HCT116 (cell line): ENCODE results near the gene RBMXL2. TPM values are rescaled to one million over a fixed set of nuclear protein-coding genes. Genes with fewer than 3 reads are reported as not detected.

Experiments
- ATAC-seq: fragments of 200-7000 bp; cut with Tn5 transposase; 2 replicates; pipeline ENCODE4 v1.9.1; 2020; ENCODE audit warnings: mild to moderate bottlenecking, moderate library complexity
- BruUV-seq: library from RNA; stranded (reverse); fragments of 400-500 nt; replicated peaks from 2 replicates; lab custom pipeline; 2021; lab: Mats Ljungman, UMichigan
- CTCF ChIA-PET: fragments of 300-600 bp; sonication (Branson Sonifier 250); formaldehyde crosslinking; loops from one replicate; lab custom pipeline; 2021; ENCODE audit warnings: antibody characterized with exemption; lab: Charles Lee
- POLR2A ChIA-PET: fragments of 300-600, 350-600 bp; sonication (Branson Sonifier 250); formaldehyde crosslinking; loops from one replicate; lab custom pipeline; 2021; ENCODE audit warnings: antibody characterized with exemption; lab: Charles Lee
- RAD21 ChIA-PET, 2 experiments: fragments of 300-600 bp; sonication (Branson Sonifier 250); formaldehyde crosslinking; loops; one replicate each; lab custom pipeline; 2023; ENCODE audit warnings: low total read pairs in 2 of 2; ENCODE audit not compliant: uncharacterized antibody in 2 of 2, unreplicated experiment in 2 of 2, low non-redundant PET in 1 of 2; lab: Charles Lee
- DNase-seq: peaks from one replicate; pipeline ENCODE4 v3.0.0-alpha.2; 2010; ENCODE audit warnings: low read depth, low spot score
- H2AFZ ChIP-seq: fragments of 200-600 bp; shearing (Covaris generic), sonication (generic); 2 replicates; pipeline ENCODE4 v1.6.1; 2017; ENCODE audit warnings: low read depth, mixed run types, mixed read lengths, antibody characterized with exemption, low read length; ENCODE audit not compliant: poor library complexity, severe bottlenecking
- H3K27ac ChIP-seq: 2 replicates; pipeline ENCODE4 v1.5.1; 2012; ENCODE audit warnings: low read depth, low read length
- H3K27me3 ChIP-seq: fragments of 200-600 bp; sonication (generic); 2 replicates; pipeline ENCODE4 v1.6.1; 2016; ENCODE audit warnings: mixed run types, low read length, mixed read lengths; ENCODE audit not compliant: insufficient read depth
- H3K36me3 ChIP-seq, 2 experiments: fragments of 200-500 bp in 1 of 2; fragments of 200-600 bp in 1 of 2; sonication (Bioruptor generic) in 1 of 2; sonication (generic) in 1 of 2; 2 replicates each; pipeline versions ENCODE4 v1.5.1 to v1.6.1; 2014 to 2016; ENCODE audit warnings: low read length in 2 of 2, inconsistent platforms in 1 of 2, mixed read lengths in 1 of 2, mixed run types in 1 of 2; ENCODE audit not compliant: insufficient read depth in 2 of 2, control insufficient read depth in 1 of 2
- H3K4me1 ChIP-seq, 2 experiments: fragments of 200-600 bp in 1 of 2; sonication (generic) in 1 of 2; 2 replicates each; pipeline versions ENCODE4 v1.5.1 to v1.6.1; 2012 to 2017; ENCODE audit warnings: low read length in 2 of 2, inconsistent platforms in 1 of 2, mild to moderate bottlenecking in 1 of 2, mixed read lengths in 1 of 2, mixed run types in 1 of 2, moderate library complexity in 1 of 2; ENCODE audit not compliant: insufficient read depth in 2 of 2, control insufficient read depth in 1 of 2
- H3K4me2 ChIP-seq: fragments of 200-600 bp; sonication (generic); 2 replicates; pipeline ENCODE4 v1.6.1; 2017; ENCODE audit warnings: mixed run types, low read length, mixed read lengths
- H3K4me3 ChIP-seq, 2 experiments: fragments of 200-600 bp in 1 of 2; sonication (generic) in 1 of 2; replicated peaks in 1 of 2; 2 replicates each; pipeline ENCODE4 v1.5.1; 2011 to 2016; ENCODE audit warnings: low read length in 2 of 2, control low read depth in 1 of 2, low read depth in 1 of 2, mild to moderate bottlenecking in 1 of 2, mixed read lengths in 1 of 2, mixed run types in 1 of 2
- H3K79me2 ChIP-seq: fragments of 200-600 bp; sonication (generic); 2 replicates; pipeline ENCODE4 v1.6.1; 2017; ENCODE audit warnings: mild to moderate bottlenecking, mixed run types, low read length, moderate library complexity, mixed read lengths; ENCODE audit not compliant: insufficient read depth
- H3K9ac ChIP-seq: fragments of 200-600 bp; sonication (generic); 2 replicates; pipeline ENCODE4 v1.6.1; 2016; ENCODE audit warnings: low read length, mixed read lengths
- H3K9me2 ChIP-seq: fragments of 200-600 bp; sonication (generic), shearing (Covaris generic); 2 replicates; pipeline ENCODE4 v1.6.1; 2017; ENCODE audit warnings: mixed run types, mild to moderate bottlenecking, moderate library complexity; ENCODE audit not compliant: insufficient read depth
- H3K9me3 ChIP-seq, 2 experiments: fragments of 200-500 bp in 1 of 2; fragments of 200-600 bp in 1 of 2; sonication (Bioruptor generic) in 1 of 2; sonication (generic) in 1 of 2; 2 replicates each; pipeline ENCODE4 v1.6.1; 2014 to 2017; ENCODE audit warnings: low read length in 2 of 2, mixed read lengths in 2 of 2, inconsistent platforms in 1 of 2, low read depth in 1 of 2, mild to moderate bottlenecking in 1 of 2, mixed run types in 1 of 2, moderate library complexity in 1 of 2; ENCODE audit not compliant: control insufficient read depth in 1 of 2, insufficient read depth in 1 of 2
- H4K20me1 ChIP-seq: fragments of 200-600 bp; sonication (generic), shearing (Covaris generic); 2 replicates; pipeline ENCODE4 v1.6.1; 2017; ENCODE audit warnings: mixed run types, mild to moderate bottlenecking, moderate library complexity; ENCODE audit not compliant: insufficient read depth
- CEBPB ChIP-seq: IDR thresholded peaks from 2 replicates; pipeline ENCODE4 v1.6.1; 2012; ENCODE audit warnings: low read depth
- POLR2A ChIP-seq: IDR thresholded peaks from 2 replicates; pipeline ENCODE4 v1.7.0; 2011; ENCODE audit warnings: borderline replicate concordance; ENCODE audit not compliant: insufficient read depth, insufficient read length; ENCODE audit errors: extremely low read depth
- POLR2AphosphoS5 ChIP-seq: IDR thresholded peaks from 2 replicates; pipeline ENCODE4 v1.6.1; 2011; ENCODE audit warnings: mild to moderate bottlenecking, low read depth, low read length, moderate library complexity
- RAD21 ChIP-seq: IDR thresholded peaks from 2 replicates; pipeline ENCODE4 v1.6.1; 2012; ENCODE audit warnings: low read depth, mild to moderate bottlenecking
- SP1 ChIP-seq: IDR thresholded peaks from 2 replicates; pipeline ENCODE4 v1.6.1; 2012; ENCODE audit warnings: low read depth
- TCF7L2 ChIP-seq: IDR thresholded peaks from 2 replicates; pipeline ENCODE4 v1.7.0; 2011; ENCODE audit warnings: borderline replicate concordance, inconsistent platforms; ENCODE audit not compliant: insufficient read depth, insufficient read length; ENCODE audit errors: extremely low read depth
- ZFX ChIP-seq: fragments of 450-650 bp; IDR thresholded peaks from 2 replicates; pipeline ENCODE4 v1.6.1; 2017
- ZNF274 ChIP-seq: fragments of 200-500 bp; sonication (Bioruptor generic); IDR thresholded peaks from 2 replicates; pipeline ENCODE4 v1.6.1; 2014; ENCODE audit warnings: mild to moderate bottlenecking, low read depth, low read length, inconsistent platforms
- intact Hi-C: fragments of 100-400 bp; cut with micrococcal nuclease; formaldehyde crosslinking; loops from 2 replicates; pipeline ENCODE4 v1.10.0; 2022
- total RNA-seq: library from RNA; stranded (reverse); gene quantifications from one replicate; pipeline ENCODE4 v1.2.1, GENCODE V29; 2021; ENCODE audit not compliant: unreplicated experiment
- TF ChIP-seq, protein P1 (sequence below), 3 experiments: fragments of 200-600 bp in 1 of 3; sonication (generic) in 1 of 3; IDR thresholded peaks in 2 of 3; conservative IDR thresholded peaks in 1 of 3; 2 replicates each; pipeline ENCODE4 v1.5.1; 2012 to 2017; ENCODE audit warnings: low read depth in 2 of 3, low read length in 2 of 3, antibody characterized with exemption in 1 of 3, borderline replicate concordance in 1 of 3, control low read depth in 1 of 3, mild to moderate bottlenecking in 1 of 3, mixed read lengths in 1 of 3, mixed run types in 1 of 3, moderate library complexity in 1 of 3; ENCODE audit not compliant: insufficient read depth in 1 of 3
- TF ChIP-seq, protein P2 (sequence below): IDR thresholded peaks from 2 replicates; pipeline ENCODE4 v1.6.1; 2012; ENCODE audit warnings: low read depth

RBMXL2 gene
- total RNA-seq, 1 experiment from 2014 or later, result 0.12 TPM

DNA sequence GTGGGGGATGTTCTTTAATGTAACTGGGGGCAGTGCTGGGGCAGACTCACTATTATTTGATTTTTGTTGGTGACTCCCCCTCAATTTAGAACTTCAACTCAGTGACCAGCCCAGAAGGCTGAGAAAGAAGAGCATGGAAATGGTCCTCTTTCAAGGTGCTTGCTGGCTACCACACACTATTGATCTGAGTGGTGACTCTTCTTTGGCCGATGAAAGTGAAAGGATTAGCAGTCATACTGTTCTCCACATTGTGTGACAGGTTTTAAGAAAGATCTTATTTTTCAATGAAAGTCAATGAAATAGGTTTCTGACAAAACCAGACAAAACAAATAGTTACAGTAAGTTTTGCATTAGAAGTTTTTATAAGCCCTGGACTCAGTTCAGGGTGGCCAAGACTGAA is 38.6 kb upstream of the RBMXL2 start:
- TF ChIP-seq ZNF274, result no peak
- TF ChIP-seq, protein P1, sequence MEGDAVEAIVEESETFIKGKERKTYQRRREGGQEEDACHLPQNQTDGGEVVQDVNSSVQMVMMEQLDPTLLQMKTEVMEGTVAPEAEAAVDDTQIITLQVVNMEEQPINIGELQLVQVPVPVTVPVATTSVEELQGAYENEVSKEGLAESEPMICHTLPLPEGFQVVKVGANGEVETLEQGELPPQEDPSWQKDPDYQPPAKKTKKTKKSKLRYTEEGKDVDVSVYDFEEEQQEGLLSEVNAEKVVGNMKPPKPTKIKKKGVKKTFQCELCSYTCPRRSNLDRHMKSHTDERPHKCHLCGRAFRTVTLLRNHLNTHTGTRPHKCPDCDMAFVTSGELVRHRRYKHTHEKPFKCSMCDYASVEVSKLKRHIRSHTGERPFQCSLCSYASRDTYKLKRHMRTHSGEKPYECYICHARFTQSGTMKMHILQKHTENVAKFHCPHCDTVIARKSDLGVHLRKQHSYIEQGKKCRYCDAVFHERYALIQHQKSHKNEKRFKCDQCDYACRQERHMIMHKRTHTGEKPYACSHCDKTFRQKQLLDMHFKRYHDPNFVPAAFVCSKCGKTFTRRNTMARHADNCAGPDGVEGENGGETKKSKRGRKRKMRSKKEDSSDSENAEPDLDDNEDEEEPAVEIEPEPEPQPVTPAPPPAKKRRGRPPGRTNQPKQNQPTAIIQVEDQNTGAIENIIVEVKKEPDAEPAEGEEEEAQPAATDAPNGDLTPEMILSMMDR (IDR thresholded peaks at IDR 0.05 in 2 of 3, conservative IDR thresholded peaks at IDR 0.05 in 1 of 3; ENCODE audit: borderline replicate concordance in 1 of 3, insufficient read depth in 1 of 3, low read depth in 2 of 3, low read length in 2 of 3), result no peak
- H4K20me1 ChIP-seq, result no peaks in the 10 kb centered on the region
- H2AFZ ChIP-seq, result no peak overlapping the region
- BruUV-seq, result no TSS peak
- H3K27ac ChIP-seq, result no peak overlapping the region
- intact Hi-C loops, result no loop called here
- no peaks in the 10 kb centered on the region for H3K9me3 ChIP-seq
- H3K79me2 ChIP-seq, result no peaks in the 10 kb centered on the region
- no peak for DNase-seq
- no peaks in the 10 kb centered on the region; the same call in 1 of the 2 replicates for H3K27me3 ChIP-seq
- H3K4me2 ChIP-seq, result no peak overlapping the region
- ATAC-seq, result no peak
- H3K36me3 ChIP-seq, result no peaks in the 10 kb centered on the region
- no peaks in the 10 kb centered on the region for H3K9me2 ChIP-seq
- no peak overlapping the region for H3K9ac ChIP-seq
- ChIA-PET RAD21 (no interaction called here), CTCF (no interaction called here), POLR2A (no interaction called here)
- no peak overlapping the region for H3K4me3 ChIP-seq
- H3K4me1 ChIP-seq, result no peaks in the 10 kb centered on the region

DNA sequence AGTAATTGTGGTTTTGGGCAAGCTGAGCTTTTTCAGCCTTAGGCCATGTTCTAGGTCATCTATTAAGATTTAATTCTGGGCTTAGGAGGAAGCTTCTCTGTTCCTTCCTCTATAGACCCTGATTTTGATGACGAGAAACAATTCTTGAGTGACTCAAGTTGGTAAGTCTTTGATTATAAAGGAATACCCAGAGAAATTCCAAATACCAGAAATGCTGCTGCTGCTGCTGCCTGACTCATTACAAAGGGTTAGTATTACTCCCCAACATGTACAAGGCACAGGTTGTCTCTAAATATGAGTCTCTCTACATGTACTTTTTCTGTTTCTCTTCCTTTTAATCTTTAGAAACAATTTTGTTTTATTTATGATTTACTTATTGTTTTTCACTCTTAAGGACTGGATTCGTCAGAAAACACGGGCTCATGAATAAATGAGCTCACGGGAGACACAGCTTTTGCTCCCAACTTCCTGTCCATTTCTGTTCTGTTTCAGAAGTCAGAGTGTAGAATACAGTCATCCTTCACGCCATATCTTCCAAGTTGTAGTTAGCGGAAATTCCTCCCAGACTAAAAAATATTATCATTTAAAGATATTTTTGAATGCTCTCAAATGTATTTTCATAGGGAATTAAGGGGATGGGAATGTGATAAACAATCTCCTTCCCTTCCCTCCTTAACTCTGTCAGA is 31.8 kb upstream of the RBMXL2 start:
- Histone ChIP-seq H3K4me3 (no peak overlapping the region), H3K36me3 (no peaks in the 10 kb centered on the region), H3K9ac (no peak overlapping the region), H3K4me2 (no peak overlapping the region), H3K9me3 (no peaks in the 10 kb centered on the region), H3K27me3 (no peaks in the 10 kb centered on the region; the same call in 1 of the 2 replicates), H3K27ac (no peak overlapping the region), H4K20me1 (no peaks in the 10 kb centered on the region), H2AFZ (no peak overlapping the region), H3K4me1 (no peaks in the 10 kb centered on the region), H3K9me2 (no peaks in the 10 kb centered on the region), H3K79me2 (no peaks in the 10 kb centered on the region)
- no TSS peak for BruUV-seq
- CTCF ChIA-PET, result no interaction called here
- intact Hi-C loops, result no loop called here
- POLR2A ChIA-PET, result no interaction called here
- DNase-seq (no peak), ATAC-seq (no peak)
- RAD21 ChIA-PET, result no interaction called here
- TF ChIP-seq SP1 (no peak), ZFX (no peak), RAD21 (no peak), POLR2A (no peak), POLR2AphosphoS5 (no peak), TCF7L2 (no peak), CEBPB (no peak)
- TF ChIP-seq, protein P1 (IDR thresholded peaks at IDR 0.05 in 2 of 3, conservative IDR thresholded peaks at IDR 0.05 in 1 of 3; ENCODE audit: borderline replicate concordance in 1 of 3, insufficient read depth in 1 of 3, low read depth in 2 of 3, low read length in 2 of 3), result no peak
- TF ChIP-seq, protein P2, sequence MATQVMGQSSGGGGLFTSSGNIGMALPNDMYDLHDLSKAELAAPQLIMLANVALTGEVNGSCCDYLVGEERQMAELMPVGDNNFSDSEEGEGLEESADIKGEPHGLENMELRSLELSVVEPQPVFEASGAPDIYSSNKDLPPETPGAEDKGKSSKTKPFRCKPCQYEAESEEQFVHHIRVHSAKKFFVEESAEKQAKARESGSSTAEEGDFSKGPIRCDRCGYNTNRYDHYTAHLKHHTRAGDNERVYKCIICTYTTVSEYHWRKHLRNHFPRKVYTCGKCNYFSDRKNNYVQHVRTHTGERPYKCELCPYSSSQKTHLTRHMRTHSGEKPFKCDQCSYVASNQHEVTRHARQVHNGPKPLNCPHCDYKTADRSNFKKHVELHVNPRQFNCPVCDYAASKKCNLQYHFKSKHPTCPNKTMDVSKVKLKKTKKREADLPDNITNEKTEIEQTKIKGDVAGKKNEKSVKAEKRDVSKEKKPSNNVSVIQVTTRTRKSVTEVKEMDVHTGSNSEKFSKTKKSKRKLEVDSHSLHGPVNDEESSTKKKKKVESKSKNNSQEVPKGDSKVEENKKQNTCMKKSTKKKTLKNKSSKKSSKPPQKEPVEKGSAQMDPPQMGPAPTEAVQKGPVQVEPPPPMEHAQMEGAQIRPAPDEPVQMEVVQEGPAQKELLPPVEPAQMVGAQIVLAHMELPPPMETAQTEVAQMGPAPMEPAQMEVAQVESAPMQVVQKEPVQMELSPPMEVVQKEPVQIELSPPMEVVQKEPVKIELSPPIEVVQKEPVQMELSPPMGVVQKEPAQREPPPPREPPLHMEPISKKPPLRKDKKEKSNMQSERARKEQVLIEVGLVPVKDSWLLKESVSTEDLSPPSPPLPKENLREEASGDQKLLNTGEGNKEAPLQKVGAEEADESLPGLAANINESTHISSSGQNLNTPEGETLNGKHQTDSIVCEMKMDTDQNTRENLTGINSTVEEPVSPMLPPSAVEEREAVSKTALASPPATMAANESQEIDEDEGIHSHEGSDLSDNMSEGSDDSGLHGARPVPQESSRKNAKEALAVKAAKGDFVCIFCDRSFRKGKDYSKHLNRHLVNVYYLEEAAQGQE, result no peak
